Activated naive CD8-positive, alpha-beta T cell treated with anti-CD3 and anti-CD28 coated beads, Interleukin-2, amount 10 ng/mL, durations not matched to agents 7 days and 5 days (primary cell): ENCODE measurements around the gene PLEKHM3. TPM values are rescaled to one million over a fixed set of nuclear protein-coding genes. Genes with fewer than 3 reads are reported as not detected.

Experiments
- ATAC-seq: fragments of 150-1000 bp; cut with Tn5 transposase; one replicate; pipeline ENCODE4 v1.10.0; 2021; ENCODE audit warnings: low read depth, moderate library complexity
- POLR2A ChIA-PET: fragments of 350-600 bp; sonication (Branson Sonifier 250); formaldehyde crosslinking; loops from one replicate; lab custom pipeline; 2021; ENCODE audit warnings: antibody characterized with exemption; lab: Charles Lee
- DNase-seq: peaks from one replicate; pipeline ENCODE4 v3.0.0; 2021
- H3K27ac Mint-ChIP-seq: one replicate; pipeline ENCODE4 v1.8.0; 2022; ENCODE audit warnings: mild to moderate bottlenecking, mixed read lengths
- H3K27me3 Mint-ChIP-seq: one replicate; pipeline ENCODE4 v1.8.0; 2022; ENCODE audit warnings: mild to moderate bottlenecking, moderate library complexity, mixed read lengths
- H3K36me3 Mint-ChIP-seq: one replicate; pipeline ENCODE4 v1.8.0; 2021; ENCODE audit warnings: mild to moderate bottlenecking, mixed read lengths
- H3K4me1 Mint-ChIP-seq: one replicate; pipeline ENCODE4 v1.8.0; 2021; ENCODE audit warnings: mixed read lengths
- H3K4me3 Mint-ChIP-seq: one replicate; pipeline ENCODE4 v1.8.0; 2022; ENCODE audit warnings: mild to moderate bottlenecking, moderate library complexity, mixed read lengths
- H3K9me3 Mint-ChIP-seq: one replicate; pipeline ENCODE4 v1.8.0; 2021; ENCODE audit warnings: mixed read lengths
- total RNA-seq, 2 experiments: library from RNA; stranded (reverse); gene quantifications; one replicate each; pipeline ENCODE4 v1.2.3, GENCODE V29; 2021

Gene PLEKHM3
- total RNA-seq, 2 experiments from 2014 or later = 8.7 to 9.5 TPM

GRCh38 chr2:207944334-207944733 is 81.0 kb downstream of the PLEKHM3 start:
- Mint-ChIP-seq H3K4me1 (no peaks in the 10 kb centered on the region), H3K9me3 (no peaks in the 10 kb centered on the region), H3K4me3 (no peak overlapping the region), H3K27ac (no peak overlapping the region), H3K36me3 (peaks cover 2% of the 10 kb centered on the region), H3K27me3 (no peaks in the 10 kb centered on the region)
- ATAC-seq (no peak), DNase-seq (no peak)
- POLR2A ChIA-PET = no interaction called here

GRCh38 chr2:207939342-207940108 is 85.8 kb downstream of the PLEKHM3 start:
- H3K27ac Mint-ChIP-seq = no peak overlapping the region
- DNase-seq = no peak
- POLR2A ChIA-PET = no interaction called here
- no peak overlapping the region for H3K4me3 Mint-ChIP-seq
- H3K27me3 Mint-ChIP-seq = no peaks in the 10 kb centered on the region
- ATAC-seq = no peak
- H3K36me3 Mint-ChIP-seq = peaks cover 2% of the 10 kb centered on the region
- no peaks in the 10 kb centered on the region for H3K9me3 Mint-ChIP-seq
- no peaks in the 10 kb centered on the region for H3K4me1 Mint-ChIP-seq

GRCh38 chr2:207938886-207939285 is 86.4 kb downstream of the PLEKHM3 start:
- DNase-seq (no peak), ATAC-seq (no peak)
- H3K4me1 Mint-ChIP-seq = no peaks in the 10 kb centered on the region
- no peak overlapping the region for H3K27ac Mint-ChIP-seq
- no peaks in the 10 kb centered on the region for H3K27me3 Mint-ChIP-seq
- H3K9me3 Mint-ChIP-seq = no peaks in the 10 kb centered on the region
- no peak overlapping the region for H3K4me3 Mint-ChIP-seq
- peaks cover 2% of the 10 kb centered on the region for H3K36me3 Mint-ChIP-seq
- POLR2A ChIA-PET = no interaction called here

- DNase-seq = no peak
- H3K4me1 Mint-ChIP-seq = no peaks in the 10 kb centered on the region
These were observed 86.9 kb downstream of the PLEKHM3 start for GRCh38 chr2:207938415-207938814.

GRCh38 chr2:207937823-207938222 is 87.5 kb downstream of the PLEKHM3 start:
- Mint-ChIP-seq H3K27me3 (no peaks in the 10 kb centered on the region), H3K36me3 (peaks cover 1% of the 10 kb centered on the region), H3K4me3 (no peak overlapping the region), H3K9me3 (no peaks in the 10 kb centered on the region), H3K4me1 (no peaks in the 10 kb centered on the region), H3K27ac (no peak overlapping the region)
- ATAC-seq = no peak
- POLR2A ChIA-PET = interaction anchor here (0.5 kb wide), 1 partner anchor 10 kb away, joined by 5 read pairs; no protein-coding TSS in a partner anchor
- DNase-seq = no peak

More at GRCh38 chr2:207938415-207938814, 86.9 kb downstream of the PLEKHM3 start:
- POLR2A ChIA-PET = interaction anchor here (0.5 kb wide), 1 partner anchor 10 kb away, joined by 5 read pairs; no protein-coding TSS in a partner anchor
- Mint-ChIP-seq H3K36me3 (peaks cover 2% of the 10 kb centered on the region), H3K27me3 (no peaks in the 10 kb centered on the region), H3K27ac (no peak overlapping the region), H3K9me3 (no peaks in the 10 kb centered on the region), H3K4me3 (no peak overlapping the region)
- ATAC-seq = no peak

GRCh38 chr2:207937253-207937652 is 88.1 kb downstream of the PLEKHM3 start:
- Mint-ChIP-seq H3K27ac (no peak overlapping the region), H3K4me1 (no peaks in the 10 kb centered on the region), H3K4me3 (no peak overlapping the region), H3K9me3 (no peaks in the 10 kb centered on the region), H3K36me3 (no peaks in the 10 kb centered on the region), H3K27me3 (no peaks in the 10 kb centered on the region)
- ATAC-seq (no peak), DNase-seq (no peak)
- POLR2A ChIA-PET = no interaction called here

- H3K36me3 Mint-ChIP-seq = no peaks in the 10 kb centered on the region
- POLR2A ChIA-PET = no interaction called here
- H3K27me3 Mint-ChIP-seq = no peaks in the 10 kb centered on the region
These were observed 88.9 kb downstream of the PLEKHM3 start for GRCh38 chr2:207936380-207936779.

GRCh38 chr2:207935991-207936370 is 89.3 kb downstream of the PLEKHM3 start:
- ATAC-seq (no peak), DNase-seq (no peak)
- Mint-ChIP-seq H3K36me3 (no peaks in the 10 kb centered on the region), H3K9me3 (no peaks in the 10 kb centered on the region), H3K4me3 (no peak overlapping the region), H3K27me3 (no peaks in the 10 kb centered on the region), H3K27ac (no peak overlapping the region), H3K4me1 (no peaks in the 10 kb centered on the region)
- POLR2A ChIA-PET = no interaction called here

More at GRCh38 chr2:207936380-207936779, 88.9 kb downstream of the PLEKHM3 start:
- no peaks in the 10 kb centered on the region for H3K9me3 Mint-ChIP-seq
- no peak overlapping the region for H3K4me3 Mint-ChIP-seq
- H3K4me1 Mint-ChIP-seq = no peaks in the 10 kb centered on the region
- ATAC-seq = no peak
- DNase-seq = no peak
- no peak overlapping the region for H3K27ac Mint-ChIP-seq

- Mint-ChIP-seq H3K9me3 (no peaks in the 10 kb centered on the region), H3K27me3 (no peaks in the 10 kb centered on the region), H3K36me3 (no peaks in the 10 kb centered on the region), H3K4me1 (no peaks in the 10 kb centered on the region), H3K27ac (no peak overlapping the region), H3K4me3 (no peak overlapping the region)
- no peak for DNase-seq
- POLR2A ChIA-PET = no interaction called here
- ATAC-seq = no peak
These were observed 90.0 kb downstream of the PLEKHM3 start for GRCh38 chr2:207935121-207935990.

- H3K4me1 Mint-ChIP-seq = no peaks in the 10 kb centered on the region
- POLR2A ChIA-PET = no interaction called here
- H3K27me3 Mint-ChIP-seq = no peaks in the 10 kb centered on the region
- no peak overlapping the region for H3K27ac Mint-ChIP-seq
- H3K9me3 Mint-ChIP-seq = no peaks in the 10 kb centered on the region
- H3K4me3 Mint-ChIP-seq = no peak overlapping the region
- DNase-seq (no peak), ATAC-seq (no peak)
- H3K36me3 Mint-ChIP-seq = no peaks in the 10 kb centered on the region
These were observed 90.6 kb downstream of the PLEKHM3 start for GRCh38 chr2:207934720-207935119.

GRCh38 chr2:207933396-207934065 is 91.8 kb downstream of the PLEKHM3 start:
- no peaks in the 10 kb centered on the region for H3K4me1 Mint-ChIP-seq
- POLR2A ChIA-PET = no interaction called here

GRCh38 chr2:207932106-207932505 is 93.2 kb downstream of the PLEKHM3 start:
- no peaks in the 10 kb centered on the region for H3K27me3 Mint-ChIP-seq
- H3K9me3 Mint-ChIP-seq = no peaks in the 10 kb centered on the region

More at GRCh38 chr2:207933396-207934065, 91.8 kb downstream of the PLEKHM3 start:
- Mint-ChIP-seq H3K27me3 (no peaks in the 10 kb centered on the region), H3K4me3 (no peak overlapping the region), H3K9me3 (no peaks in the 10 kb centered on the region), H3K27ac (no peak overlapping the region), H3K36me3 (no peaks in the 10 kb centered on the region)
- ATAC-seq = no peak
- DNase-seq = no peak

GRCh38 chr2:207930747-207931146 is 94.6 kb downstream of the PLEKHM3 start:
- Mint-ChIP-seq H3K27ac (no peak overlapping the region), H3K27me3 (no peaks in the 10 kb centered on the region), H3K4me1 (peaks cover 2% of the 10 kb centered on the region), H3K36me3 (no peaks in the 10 kb centered on the region), H3K9me3 (no peaks in the 10 kb centered on the region), H3K4me3 (no peak overlapping the region)
- ATAC-seq = no peak
- no peak for DNase-seq
- POLR2A ChIA-PET = no interaction called here

More at GRCh38 chr2:207932106-207932505, 93.2 kb downstream of the PLEKHM3 start:
- no peak overlapping the region for H3K27ac Mint-ChIP-seq
- H3K36me3 Mint-ChIP-seq = no peaks in the 10 kb centered on the region
- H3K4me3 Mint-ChIP-seq = no peak overlapping the region
- DNase-seq (no peak), ATAC-seq (no peak)
- H3K4me1 Mint-ChIP-seq = no peaks in the 10 kb centered on the region
- POLR2A ChIA-PET = no interaction called here
